DOHH2 (cell line): Measurements from ENCODE around the gene SLC10A4.

Experiments used
- EZH2phosphoT487 ChIP-seq: fragments of 200-600 bp; sonication (generic); IDR thresholded peaks from 2 replicates; pipeline ENCODE4 v1.6.1; 2017; ENCODE audit warnings: borderline replicate concordance, mild to moderate bottlenecking, antibody characterized with exemption, low read length, moderate library complexity, mixed read lengths
- TF ChIP-seq, protein P1 (sequence below): fragments of 200-600 bp; sonication (generic); IDR thresholded peaks from one replicate; pipeline ENCODE4 v1.5.1; 2014; ENCODE audit warnings: antibody characterized with exemption, mild to moderate bottlenecking, low read depth, low read length; ENCODE audit not compliant: poor library complexity, severe bottlenecking

DNA sequence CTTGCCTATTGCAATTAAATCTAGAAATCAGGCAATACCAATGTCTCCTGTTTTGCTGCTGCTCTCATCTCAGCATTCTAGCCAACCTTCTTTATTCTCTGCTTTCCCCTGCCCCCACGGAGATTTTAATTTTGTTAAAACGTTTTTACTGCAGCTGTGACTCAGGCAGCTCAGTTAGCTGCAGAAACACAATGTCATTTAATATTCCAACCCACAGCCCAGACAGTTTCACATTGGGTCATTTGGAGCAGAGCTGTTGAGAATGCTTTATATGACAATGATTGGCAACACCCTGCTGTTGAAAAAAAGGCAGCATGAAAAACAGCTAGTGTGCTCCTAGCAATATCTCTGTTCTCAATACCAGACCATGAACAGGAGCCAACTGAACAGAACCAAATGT lies 12.6 kb upstream of the SLC10A4 start:
- TF ChIP-seq, protein P1, sequence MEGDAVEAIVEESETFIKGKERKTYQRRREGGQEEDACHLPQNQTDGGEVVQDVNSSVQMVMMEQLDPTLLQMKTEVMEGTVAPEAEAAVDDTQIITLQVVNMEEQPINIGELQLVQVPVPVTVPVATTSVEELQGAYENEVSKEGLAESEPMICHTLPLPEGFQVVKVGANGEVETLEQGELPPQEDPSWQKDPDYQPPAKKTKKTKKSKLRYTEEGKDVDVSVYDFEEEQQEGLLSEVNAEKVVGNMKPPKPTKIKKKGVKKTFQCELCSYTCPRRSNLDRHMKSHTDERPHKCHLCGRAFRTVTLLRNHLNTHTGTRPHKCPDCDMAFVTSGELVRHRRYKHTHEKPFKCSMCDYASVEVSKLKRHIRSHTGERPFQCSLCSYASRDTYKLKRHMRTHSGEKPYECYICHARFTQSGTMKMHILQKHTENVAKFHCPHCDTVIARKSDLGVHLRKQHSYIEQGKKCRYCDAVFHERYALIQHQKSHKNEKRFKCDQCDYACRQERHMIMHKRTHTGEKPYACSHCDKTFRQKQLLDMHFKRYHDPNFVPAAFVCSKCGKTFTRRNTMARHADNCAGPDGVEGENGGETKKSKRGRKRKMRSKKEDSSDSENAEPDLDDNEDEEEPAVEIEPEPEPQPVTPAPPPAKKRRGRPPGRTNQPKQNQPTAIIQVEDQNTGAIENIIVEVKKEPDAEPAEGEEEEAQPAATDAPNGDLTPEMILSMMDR = no peak
- TF ChIP-seq EZH2phosphoT487 = no peak
